Breast epithelium (tissue), 4 donors: Measurements from ENCODE around the gene NCKAP5. TPM values are rescaled to one million over a fixed set of nuclear protein-coding genes. Genes with fewer than 3 reads are reported as not detected.

ENCODE experiments used
- DNase-seq, 2 donors: peaks; one replicate each; pipeline ENCODE4 v3.0.0-alpha.2; 2019; ENCODE audit warnings: low spot score in 2 of 2
- H3K27ac ChIP-seq, 2 donors: fragments of 200-600 bp; sonication (generic) in 1 of 2; one replicate each; pipeline ENCODE4 v1.5.1; 2016 to 2019; ENCODE audit warnings: mild to moderate bottlenecking in 1 of 2
- H3K27me3 ChIP-seq, 2 donors: fragments of 200-600 bp; sonication (generic) in 1 of 2; one replicate each; pipeline versions ENCODE4 v1.5.1 to v1.6.0; 2017 to 2019; ENCODE audit warnings: control low read depth in 1 of 2, mild to moderate bottlenecking in 1 of 2
- H3K36me3 ChIP-seq: fragments of 200-600 bp; one replicate; pipeline ENCODE4 v1.5.1; 2019
- H3K4me1 ChIP-seq, 2 donors: fragments of 200-600 bp; sonication (generic); one replicate each; pipeline ENCODE4 v1.5.1; 2016 to 2019; ENCODE audit warnings: control low read depth in 1 of 2
- H3K4me3 ChIP-seq, 3 donors: fragments of 200-600 bp; sonication (generic); 1 replicate in 2 of 3; 2 replicates in 1 of 3; pipeline ENCODE4 v1.5.1; 2016 to 2019; ENCODE audit warnings: mild to moderate bottlenecking in 3 of 3, moderate library complexity in 2 of 3
- H3K9me3 ChIP-seq, 2 donors: fragments of 200-600 bp; sonication (generic) in 1 of 2; one replicate each; pipeline ENCODE4 v1.5.1; 2016 to 2019; ENCODE audit warnings: control low read depth in 1 of 2
- CTCF ChIP-seq, 3 donors: fragments of 450-650 bp; IDR thresholded peaks; one replicate each; pipeline ENCODE4 v1.5.1; 2016 to 2017; ENCODE audit warnings: antibody characterized with exemption in 3 of 3, mild to moderate bottlenecking in 3 of 3, moderate library complexity in 3 of 3
- POLR2A ChIP-seq: fragments of 450-650 bp; IDR thresholded peaks from one replicate; pipeline ENCODE4 v1.6.1; 2016; ENCODE audit warnings: antibody characterized with exemption, mild to moderate bottlenecking, moderate library complexity
- POLR2AphosphoS5 ChIP-seq, 3 donors: sonication (generic); formaldehyde crosslinking; IDR thresholded peaks; one replicate each; pipeline ENCODE4 v1.6.1; 2017; ENCODE audit warnings: antibody characterized with exemption in 3 of 3
- intact Hi-C: fragments of 100-400 bp; cut with DNase I; formaldehyde crosslinking; loops from one replicate; pipeline ENCODE4 v1.15.1; 2023; ENCODE audit warnings: low total_unique reads
- total RNA-seq, 3 donors: library from RNA; depleted of rRNA; stranded (reverse); fragments of >200 nt; gene quantifications; one replicate each; pipeline ENCODE4 v1.1.0, GENCODE V29; 2016

The NCKAP5 gene
- total RNA-seq, 3 donors from 2014 or later = 1.1 to 10.5 (median 6.1) TPM

GRCh38 chr2:133492719-133493380 lies 75.4 kb downstream of the NCKAP5 start:
- no peak for DNase-seq
- TF ChIP-seq POLR2AphosphoS5 (IDR thresholded peaks at IDR 0.05) = no peak
- TF ChIP-seq POLR2A = no peak
- H3K4me1 ChIP-seq = no peaks in the 10 kb centered on the region
- H3K4me3 ChIP-seq = no peak overlapping the region
- no peaks in the 10 kb centered on the region for H3K9me3 ChIP-seq
- no peak overlapping the region for H3K27ac ChIP-seq
- no peaks in the 10 kb centered on the region for H3K36me3 ChIP-seq
- no peaks in the 10 kb centered on the region for H3K27me3 ChIP-seq
- intact Hi-C loops = no loop called here

DNA sequence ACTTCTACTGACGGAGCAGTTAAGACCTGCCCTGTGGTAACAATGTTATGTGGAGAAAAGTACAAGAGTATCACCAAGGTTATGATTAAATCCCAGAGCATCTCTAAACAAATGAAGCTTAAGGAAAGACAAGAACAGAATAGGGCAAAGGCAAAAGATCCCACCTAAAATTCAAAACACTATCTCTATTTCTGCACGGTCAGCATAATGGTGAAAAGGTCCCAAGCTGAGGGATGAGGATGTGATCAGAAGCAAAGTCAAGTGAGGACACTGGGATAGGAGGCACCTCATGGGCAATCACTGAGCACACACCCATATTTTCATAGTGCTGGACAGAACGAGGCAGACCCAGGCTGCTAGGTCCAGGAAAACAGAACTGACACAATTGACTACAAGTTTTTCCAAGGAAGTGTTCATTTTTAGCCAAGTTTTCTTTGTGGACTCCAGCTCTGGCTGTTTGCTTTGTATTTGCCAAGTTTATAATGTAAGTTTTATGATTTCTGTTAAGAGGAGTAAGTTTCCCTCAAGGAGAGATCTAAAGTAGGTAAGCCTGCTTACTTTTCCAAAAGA lies 77.8 kb downstream of the NCKAP5 start:
- Histone ChIP-seq H3K4me3 (no peak overlapping the region), H3K9me3 (no peaks in the 10 kb centered on the region), H3K36me3 (no peaks in the 10 kb centered on the region), H3K4me1 (no peaks in the 10 kb centered on the region), H3K27me3 (no peaks in the 10 kb centered on the region), H3K27ac (peak overlapping the region in 1 of 2 donors; percentile 34)
- no peak for DNase-seq
- intact Hi-C loops = no loop called here
- TF ChIP-seq POLR2AphosphoS5 (IDR thresholded peaks at IDR 0.05) (no peak), POLR2A (no peak), CTCF (IDR thresholded peaks at IDR 0.05) (no peak)

DNA sequence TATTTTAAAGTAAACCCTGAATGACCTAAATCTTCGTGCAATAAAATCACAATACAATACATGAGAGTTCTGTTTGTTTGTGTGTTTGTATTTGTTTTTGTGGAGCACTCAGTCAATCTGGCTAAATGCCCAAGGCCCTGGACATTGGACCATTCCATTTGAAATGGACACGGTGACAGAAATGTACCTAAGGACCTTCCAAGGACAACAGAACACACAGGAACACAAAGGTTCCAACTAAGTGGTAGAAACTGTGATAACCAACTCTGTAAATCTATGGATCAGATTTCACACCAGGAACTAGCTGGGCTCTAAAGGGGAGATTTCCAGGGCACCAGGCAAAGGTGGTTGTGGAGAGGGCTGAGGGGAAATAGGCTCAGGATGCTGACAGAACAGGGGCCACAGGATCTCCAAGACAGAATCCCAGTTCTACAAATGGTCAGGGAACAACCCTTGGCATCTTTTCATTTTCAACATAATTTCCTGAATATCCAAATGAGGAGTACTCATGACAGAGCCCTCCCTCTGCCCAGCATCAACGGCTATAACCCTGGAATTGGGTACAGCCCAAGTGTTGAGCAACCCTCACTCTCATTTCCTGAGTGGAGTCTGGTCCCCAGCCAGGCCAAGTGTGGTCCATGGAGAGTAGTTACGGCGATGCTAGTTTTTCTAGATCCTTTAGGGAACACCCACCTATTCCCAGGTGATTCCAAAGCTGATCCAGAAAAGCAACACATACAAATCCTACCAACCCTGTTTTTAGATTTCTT lies 78.4 kb downstream of the NCKAP5 start:
- H3K9me3 ChIP-seq = no peaks in the 10 kb centered on the region
- no peaks in the 10 kb centered on the region for H3K36me3 ChIP-seq
- no peak overlapping the region for H3K4me3 ChIP-seq
- H3K4me1 ChIP-seq = no peaks in the 10 kb centered on the region
- TF ChIP-seq POLR2AphosphoS5 (IDR thresholded peaks at IDR 0.05) (no peak), CTCF (IDR thresholded peaks at IDR 0.05) (no peak), POLR2A (no peak)
- H3K27ac ChIP-seq = no peak overlapping the region
- intact Hi-C loops = no loop called here
- no peaks in the 10 kb centered on the region for H3K27me3 ChIP-seq
- peak in 1 of 2 donors; percentile 33 for DNase-seq

DNA sequence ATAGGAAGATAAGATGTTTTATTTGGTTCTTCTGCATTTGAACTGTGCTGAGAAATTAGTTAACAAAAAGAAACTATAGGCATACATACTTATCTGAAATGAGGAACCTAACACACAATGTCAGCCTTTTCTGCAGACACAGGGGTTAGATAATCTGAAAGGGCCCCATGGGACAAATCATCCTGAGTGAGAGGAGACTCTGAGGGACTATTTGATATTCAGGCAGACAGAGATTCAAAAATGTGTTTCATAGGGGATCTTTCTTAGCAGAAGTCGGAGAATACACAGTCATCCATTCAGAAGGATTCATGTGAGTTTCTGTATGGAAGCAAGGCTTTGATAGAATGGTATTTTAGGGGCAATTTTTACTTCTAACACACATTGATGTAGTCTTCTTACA lies 79.1 kb downstream of the NCKAP5 start:
- intact Hi-C loops = no loop called here
- Histone ChIP-seq H3K27ac (no peak overlapping the region), H3K9me3 (no peaks in the 10 kb centered on the region), H3K27me3 (no peaks in the 10 kb centered on the region), H3K4me3 (no peak overlapping the region), H3K4me1 (no peaks in the 10 kb centered on the region), H3K36me3 (no peaks in the 10 kb centered on the region)
- TF ChIP-seq POLR2AphosphoS5 (IDR thresholded peaks at IDR 0.05) = no peak
- no peak for TF ChIP-seq POLR2A
- TF ChIP-seq CTCF (IDR thresholded peaks at IDR 0.05) = no peak
- no peak for DNase-seq

DNA sequence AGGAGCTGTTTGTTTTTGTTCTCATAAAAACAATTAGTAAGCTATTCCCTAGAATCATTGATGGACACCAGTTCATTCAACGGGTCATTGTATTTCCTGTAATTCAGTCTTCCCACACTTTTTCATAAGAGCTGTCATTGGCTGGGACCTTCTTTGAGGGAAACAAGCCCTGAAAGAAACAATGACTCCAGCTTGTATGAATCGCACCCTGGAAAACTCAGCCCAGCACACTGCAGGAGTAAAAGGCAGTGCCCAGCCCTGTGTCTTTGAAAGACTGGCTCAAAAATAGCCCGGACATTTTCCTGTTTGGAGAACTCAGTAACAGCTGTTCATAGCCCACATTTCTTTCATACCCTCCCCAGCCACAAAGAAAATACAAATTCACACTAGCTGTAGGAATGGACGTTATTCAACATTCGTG lies 81.5 kb downstream of the NCKAP5 start:
- Histone ChIP-seq H3K9me3 (no peaks in the 10 kb centered on the region), H3K27ac (no peak overlapping the region), H3K27me3 (no peaks in the 10 kb centered on the region), H3K4me1 (no peaks in the 10 kb centered on the region), H3K36me3 (no peaks in the 10 kb centered on the region), H3K4me3 (no peak overlapping the region)
- no peak for TF ChIP-seq CTCF (IDR thresholded peaks at IDR 0.05)
- no peak for TF ChIP-seq POLR2AphosphoS5 (IDR thresholded peaks at IDR 0.05)
- no peak for TF ChIP-seq POLR2A
- intact Hi-C loops = no loop called here
- no peak for DNase-seq
